Peyer's patch (tissue), 4 donors: ENCODE data around the gene CDH23.

Source experiments
- CTCF ChIP-seq, 6 experiments: fragments of 450-650 bp in 4 of 6; fragments of 200-600 bp in 2 of 6; sonication (generic) in 1 of 6; IDR thresholded peaks; one replicate each; pipeline ENCODE4 v1.5.1; 2017 to 2019; ENCODE audit warnings: antibody characterized with exemption in 6 of 6, mild to moderate bottlenecking in 3 of 6, moderate library complexity in 1 of 6
- POLR2A ChIP-seq, 2 donors: fragments of 450-650 bp; IDR thresholded peaks; one replicate each; pipeline ENCODE4 v1.5.1; 2017; ENCODE audit warnings: antibody characterized with exemption in 2 of 2, mild to moderate bottlenecking in 2 of 2, moderate library complexity in 2 of 2

DNA sequence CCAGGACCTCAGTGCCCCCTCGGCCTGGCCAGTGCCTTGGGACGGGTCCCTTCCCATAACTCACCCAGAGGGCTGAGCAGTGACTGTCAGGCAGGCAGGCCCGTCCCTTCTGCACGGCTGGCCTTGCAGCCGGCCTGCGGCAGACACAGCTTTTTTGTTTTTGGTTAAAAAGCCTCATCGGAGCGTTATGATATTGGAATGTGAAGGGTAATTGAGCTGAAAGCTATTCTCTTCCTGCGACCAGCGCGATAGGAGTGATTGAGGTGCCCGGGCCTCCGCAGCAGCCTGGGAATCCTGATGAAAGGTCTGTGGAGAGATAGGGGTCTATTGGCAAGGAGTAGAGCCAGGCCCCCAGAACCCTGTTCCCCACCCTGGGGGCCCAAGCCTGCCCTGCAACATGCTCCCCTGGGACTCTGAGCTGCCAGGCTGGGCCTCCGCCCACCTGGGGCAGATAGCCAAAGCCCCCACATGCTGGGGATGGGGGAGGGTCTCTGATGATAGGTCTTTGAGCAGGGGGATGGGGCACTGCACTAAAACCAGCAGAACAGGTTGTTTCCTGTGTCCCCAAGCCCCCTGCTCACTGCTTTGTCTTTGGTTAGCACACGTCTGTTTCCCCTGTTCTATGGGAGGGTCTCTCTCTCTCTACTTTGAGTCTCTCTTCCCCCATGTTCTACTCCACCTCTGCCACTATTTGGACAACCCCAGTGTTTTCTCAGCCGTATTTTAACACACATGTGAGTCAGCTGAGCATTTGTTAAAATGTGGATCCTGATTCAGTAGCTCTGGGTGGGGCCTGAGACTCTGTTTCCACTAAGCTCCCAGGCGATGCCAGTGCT, 131.9 kb downstream of the CDH23 start:
- TF ChIP-seq POLR2A (IDR thresholded peaks at IDR 0.05) (no peak), CTCF (IDR thresholded peaks at IDR 0.05) (no peak)
